Testis (tissue), 5 donors: Measurements from ENCODE around the gene PHLDB3. TPM values are rescaled to one million over a fixed set of nuclear protein-coding genes. Genes with fewer than 3 reads are reported as not detected.

Experiments used
- DNase-seq: peaks from one replicate; pipeline ENCODE4 v3.0.0-alpha.2; 2019
- H3K27ac ChIP-seq, 2 donors: fragments of 200-600 bp; sonication (generic); one replicate each; pipeline ENCODE4 v1.5.1; 2019
- H3K27me3 ChIP-seq: fragments of 200-600 bp; sonication (generic); one replicate; pipeline ENCODE4 v1.5.1; 2019
- H3K36me3 ChIP-seq: fragments of 200-600 bp; sonication (generic); one replicate; pipeline ENCODE4 v1.5.1; 2017; ENCODE audit warnings: low read depth; ENCODE audit errors: missing control alignments
- H3K4me1 ChIP-seq: fragments of 200-600 bp; sonication (generic); one replicate; pipeline ENCODE4 v1.5.1; 2019
- H3K4me3 ChIP-seq, 2 donors: fragments of 200-600 bp; sonication (generic); one replicate each; pipeline ENCODE4 v1.5.1; 2017 to 2019
- H3K9me3 ChIP-seq: fragments of 200-600 bp; sonication (generic); one replicate; pipeline ENCODE4 v1.5.1; 2017
- CTCF ChIP-seq, 3 experiments: fragments of 450-650 bp in 2 of 3; fragments of 200-600 bp in 1 of 3; sonication (generic) in 1 of 3; IDR thresholded peaks; one replicate each; pipeline ENCODE4 v1.5.1; 2016 to 2019; ENCODE audit warnings: antibody characterized with exemption in 3 of 3, mild to moderate bottlenecking in 2 of 3, moderate library complexity in 1 of 3
- POLR2A ChIP-seq: fragments of 450-650 bp; IDR thresholded peaks from one replicate; pipeline ENCODE4 v1.6.1; 2017; ENCODE audit warnings: antibody characterized with exemption, mild to moderate bottlenecking, moderate library complexity
- WGBS, 2 donors: methylation state at CpG; one replicate each; pipeline ENCODE4 v1.1.5; 2018; 5-methylcytosine and 5-hydroxymethylcytosine counted together
- intact Hi-C: fragments of 100-400 bp; cut with DNase I; formaldehyde crosslinking; loops from one replicate; pipeline ENCODE4 v1.15.1; 2023; ENCODE audit warnings: low total_unique reads
- long read RNA-seq, 2 donors: transcript quantifications; one replicate each; lab custom pipeline, GENCODE V29; 2026
- polyA plus RNA-seq: library from polyadenylated mRNA; stranded (reverse); fragments of 350-450 nt; fragmentation: Illumina TruSeq; extraction: RNeasy Lipid Tissue Mini Kit (QIAGEN cat#74804); gene quantifications from one replicate; pipeline ENCODE4 v1.2.3, GENCODE V29; 2014; ENCODE audit warnings: low read depth, low replicate concordance; ENCODE audit not compliant: insufficient read depth
- total RNA-seq, 2 donors: library from RNA; depleted of rRNA; stranded (reverse); fragments of >200 nt; gene quantifications; one replicate each; pipeline ENCODE4 v1.2.3, GENCODE V29; 2016

Gene PHLDB3
- total RNA-seq (10 to 100 TPM; 27.1 to 28.3 TPM), polyA plus RNA-seq (62.2 TPM)
- long read RNA-seq, donor 1 = 0 reads
- long read RNA-seq, donor 2 = 0 reads

GRCh38 chr19:43504426-43505185 lies at the start of gene PHLDB3:
PHLDB3 (minus strand) TSS chr19:43504746; CDS start chr19:43504118, 628 bp downstream.
- Histone ChIP-seq H3K36me3 (no peaks in the 10 kb centered on the region), H3K4me3 (peak within 1 kb of the TSS; percentile 76 to 78), H3K4me1 (peaks cover 11% of the 10 kb centered on the region), H3K27ac (peak within 1 kb of the TSS; percentile 78 to 89), H3K27me3 (no peaks in the 10 kb centered on the region), H3K9me3 (no peaks in the 10 kb centered on the region)
- 2 to 6% methylated on average over 12 to 42 of the region's 42 CpGs for WGBS, 2 donors
- no peak for TF ChIP-seq POLR2A
- TF ChIP-seq CTCF (IDR thresholded peaks at IDR 0.05) = no peak
- peak; percentile 40 for DNase-seq
- intact Hi-C loops = no loop called here

- Histone ChIP-seq H3K27me3 (no peaks in the 10 kb centered on the region), H3K36me3 (no peaks in the 10 kb centered on the region), H3K27ac (no peak overlapping the region), H3K4me3 (no peak overlapping the region), H3K4me1 (no peaks in the 10 kb centered on the region), H3K9me3 (no peaks in the 10 kb centered on the region)
- no peak for DNase-seq
- 88 to 94% methylated on average over 4 of the region's 4 CpGs for WGBS, 2 donors
- TF ChIP-seq CTCF (IDR thresholded peaks at IDR 0.05) = no peak
- no peak for TF ChIP-seq POLR2A
- intact Hi-C loops = no loop called here
These were observed 49.1 kb upstream of the PHLDB3 start for GRCh38 chr19:43553656-43554055.

- Histone ChIP-seq H3K27me3 (no peaks in the 10 kb centered on the region), H3K4me3 (no peak overlapping the region), H3K9me3 (no peaks in the 10 kb centered on the region), H3K36me3 (no peaks in the 10 kb centered on the region), H3K4me1 (no peaks in the 10 kb centered on the region), H3K27ac (no peak overlapping the region)
- no peak for TF ChIP-seq POLR2A
- no peak for TF ChIP-seq CTCF (IDR thresholded peaks at IDR 0.05)
- intact Hi-C loops = no loop called here
- 100% methylated on average over 2 to 3 of the region's 3 CpGs for WGBS, 2 donors
- no peak for DNase-seq
These were observed 48.1 kb upstream of the PHLDB3 start for GRCh38 chr19:43552616-43553015.

- Histone ChIP-seq H3K9me3 (no peaks in the 10 kb centered on the region), H3K4me1 (no peaks in the 10 kb centered on the region), H3K27ac (no peak overlapping the region), H3K4me3 (no peak overlapping the region), H3K27me3 (no peaks in the 10 kb centered on the region), H3K36me3 (no peaks in the 10 kb centered on the region)
- 84 to 93% methylated on average over 3 of the region's 3 CpGs for WGBS, 2 donors
- intact Hi-C loops = no loop called here
- TF ChIP-seq POLR2A (no peak), CTCF (IDR thresholded peaks at IDR 0.05) (no peak)
- no peak for DNase-seq
These were observed 47.6 kb upstream of the PHLDB3 start for GRCh38 chr19:43552198-43552450.
